AG04450 (cell line): ENCODE results near the gene BOLA2B. TPM values are rescaled to one million over a fixed set of nuclear protein-coding genes. Genes with fewer than 3 reads are reported as not detected.
"Not testable (repeated sequence)": the region's sequence is repeated elsewhere in the genome, so short reads cannot be mapped to it uniquely, and the experiment has no call there.

Source experiments
- CTCF ChIA-PET: fragments of 300-600, 350-600 bp; formaldehyde crosslinking; extraction: SDS; loops from one replicate; lab custom pipeline; 2022; ENCODE audit warnings: antibody characterized with exemption, inconsistent platforms; lab: Charles Lee
- POLR2A ChIA-PET: fragments of 350-600 bp; formaldehyde crosslinking; extraction: SDS; loops from one replicate; lab custom pipeline; 2021; ENCODE audit warnings: antibody characterized with exemption, inconsistent platforms; lab: Yijun Ruan, JAX
- DNase-seq: peaks from one replicate; pipeline ENCODE4 v3.0.0-alpha.2; 2011; ENCODE audit warnings: low read depth, low spot score
- H3K27ac ChIP-seq: one replicate; pipeline ENCODE4 v1.5.1; 2012; ENCODE audit warnings: low read depth, low read length, control low read depth
- H3K27me3 ChIP-seq: one replicate; pipeline ENCODE4 v1.6.0; 2012; ENCODE audit warnings: low read length; ENCODE audit not compliant: control insufficient read depth, insufficient read depth
- H3K4me3 ChIP-seq: 2 replicates; pipeline ENCODE4 v1.5.1; 2011; ENCODE audit warnings: mild to moderate bottlenecking, low read depth, low read length, control low read depth
- H3K9me3 ChIP-seq: 2 replicates; pipeline ENCODE4 v1.5.1; 2012; ENCODE audit warnings: low read length; ENCODE audit not compliant: control insufficient read depth, insufficient read depth
- polyA plus RNA-seq: library from polyadenylated mRNA; depleted of rRNA; stranded (reverse); fragments of >200 nt; gene quantifications from 2 replicates; pipeline ENCODE4 v1.2.3, GENCODE V29; 2011
- TF ChIP-seq, protein P1 (sequence below): IDR thresholded peaks from 2 replicates; pipeline ENCODE4 v1.5.1; 2011; ENCODE audit warnings: low read depth, low read length, control low read depth, inconsistent platforms

The BOLA2B gene
- polyA plus RNA-seq, 1 experiment, result 17.5 TPM

GRCh38 chr16:30193098-30193497 is 368 bp downstream of the BOLA2B start:
- CTCF ChIA-PET, H3K27me3 ChIP-seq, H3K27ac ChIP-seq, DNase-seq, H3K4me3 ChIP-seq, H3K9me3 ChIP-seq, POLR2A ChIA-PET: not testable (repeated sequence)

- H3K27ac ChIP-seq, CTCF ChIA-PET, H3K27me3 ChIP-seq, DNase-seq, H3K4me3 ChIP-seq, H3K9me3 ChIP-seq, POLR2A ChIA-PET: not testable (repeated sequence)
These were observed 2.3 kb downstream of the BOLA2B start for GRCh38 chr16:30191158-30191557.

DNA sequence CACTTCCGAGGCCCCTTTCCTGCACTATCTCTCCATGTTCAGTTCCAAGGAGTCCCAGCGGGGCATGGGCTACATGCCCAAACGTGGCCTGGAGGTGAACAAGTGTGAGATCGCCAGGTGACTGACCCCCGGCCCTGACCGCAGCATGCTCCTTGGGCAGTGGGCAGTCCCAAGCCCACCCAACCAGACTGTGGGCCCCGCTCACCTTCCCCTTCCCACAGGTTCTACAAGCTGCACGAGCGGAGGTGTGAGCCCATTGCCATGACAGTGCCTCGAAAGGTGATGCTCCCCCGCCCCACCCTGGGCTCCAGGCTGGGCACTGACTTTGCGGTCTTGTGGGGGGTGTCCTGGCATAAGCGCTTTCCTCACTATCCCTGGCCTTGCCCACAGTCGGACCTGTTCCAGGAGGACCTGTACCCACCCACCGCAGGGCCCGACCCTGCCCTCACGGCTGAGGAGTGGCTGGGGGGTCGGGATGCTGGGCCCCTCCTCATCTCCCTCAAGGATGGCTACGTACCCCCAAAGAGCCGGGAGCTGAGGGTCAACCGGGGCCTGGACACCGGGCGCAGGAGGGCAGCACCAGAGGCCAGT is 5.4 kb downstream of the BOLA2B start:
- no peak for DNase-seq
- CTCF ChIA-PET, result no interaction called here
- Histone ChIP-seq H3K9me3 (no peaks in the 10 kb centered on the region; the same call in 1 of the 2 replicates), H3K27ac (no peak overlapping the region), H3K27me3 (no peaks in the 10 kb centered on the region), H3K4me3 (no peak overlapping the region)
- TF ChIP-seq, protein P1, sequence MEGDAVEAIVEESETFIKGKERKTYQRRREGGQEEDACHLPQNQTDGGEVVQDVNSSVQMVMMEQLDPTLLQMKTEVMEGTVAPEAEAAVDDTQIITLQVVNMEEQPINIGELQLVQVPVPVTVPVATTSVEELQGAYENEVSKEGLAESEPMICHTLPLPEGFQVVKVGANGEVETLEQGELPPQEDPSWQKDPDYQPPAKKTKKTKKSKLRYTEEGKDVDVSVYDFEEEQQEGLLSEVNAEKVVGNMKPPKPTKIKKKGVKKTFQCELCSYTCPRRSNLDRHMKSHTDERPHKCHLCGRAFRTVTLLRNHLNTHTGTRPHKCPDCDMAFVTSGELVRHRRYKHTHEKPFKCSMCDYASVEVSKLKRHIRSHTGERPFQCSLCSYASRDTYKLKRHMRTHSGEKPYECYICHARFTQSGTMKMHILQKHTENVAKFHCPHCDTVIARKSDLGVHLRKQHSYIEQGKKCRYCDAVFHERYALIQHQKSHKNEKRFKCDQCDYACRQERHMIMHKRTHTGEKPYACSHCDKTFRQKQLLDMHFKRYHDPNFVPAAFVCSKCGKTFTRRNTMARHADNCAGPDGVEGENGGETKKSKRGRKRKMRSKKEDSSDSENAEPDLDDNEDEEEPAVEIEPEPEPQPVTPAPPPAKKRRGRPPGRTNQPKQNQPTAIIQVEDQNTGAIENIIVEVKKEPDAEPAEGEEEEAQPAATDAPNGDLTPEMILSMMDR, result no peak
- POLR2A ChIA-PET, result no interaction called here

GRCh38 chr16:30187556-30187865 is 6.0 kb downstream of the BOLA2B start:
- DNase-seq, result no peak
- no peaks in the 10 kb centered on the region for H3K27me3 ChIP-seq
- TF ChIP-seq, protein P1, result no peak
- ChIA-PET POLR2A (interaction anchor here (0.6 kb wide), 1 partner anchor 15 kb away, joined by 3 read pairs; no protein-coding TSS in a partner anchor), CTCF (no interaction called here)
- no peak overlapping the region for H3K27ac ChIP-seq
- H3K4me3 ChIP-seq, result no peak overlapping the region
- H3K9me3 ChIP-seq, result no peaks in the 10 kb centered on the region; the same call in 1 of the 2 replicates

DNA sequence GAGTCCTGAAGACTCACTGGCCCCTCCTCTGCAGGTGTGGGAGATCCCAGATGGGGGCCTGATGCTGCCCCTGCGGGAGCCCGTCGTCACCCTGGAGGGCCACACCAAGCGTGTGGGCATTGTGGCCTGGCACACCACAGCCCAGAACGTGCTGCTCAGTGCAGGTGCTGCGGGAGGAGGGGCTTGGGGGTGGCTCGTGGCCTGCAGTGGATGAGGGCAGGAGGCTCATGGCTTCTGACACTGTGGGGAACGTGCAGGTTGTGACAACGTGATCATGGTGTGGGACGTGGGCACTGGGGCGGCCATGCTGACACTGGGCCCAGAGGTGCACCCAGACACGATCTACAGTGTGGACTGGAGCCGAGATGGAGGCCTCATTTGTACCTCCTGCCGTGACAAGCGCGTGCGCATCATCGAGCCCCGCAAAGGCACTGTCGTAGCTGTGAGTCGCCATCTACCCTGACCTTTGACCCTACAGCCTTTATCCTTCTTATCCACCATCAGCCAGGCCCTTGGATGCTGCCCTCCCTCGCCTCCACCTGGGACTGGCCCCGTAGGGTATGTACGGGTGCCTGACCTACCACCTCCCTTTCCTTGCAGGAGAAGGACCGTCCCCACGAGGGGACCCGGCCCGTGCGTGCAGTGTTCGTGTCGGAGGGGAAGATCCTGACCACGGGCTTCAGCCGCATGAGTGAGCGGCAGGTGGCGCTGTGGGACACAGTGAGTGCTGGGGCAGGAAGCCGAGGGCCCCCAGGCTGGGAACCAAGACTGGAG is 6.5 kb downstream of the BOLA2B start:
- H3K4me3 ChIP-seq, result no peak overlapping the region
- DNase-seq, result no peak
- H3K9me3 ChIP-seq, result no peaks in the 10 kb centered on the region; the same call in 1 of the 2 replicates
- CTCF ChIA-PET, result no interaction called here
- H3K27me3 ChIP-seq, result no peaks in the 10 kb centered on the region
- H3K27ac ChIP-seq, result no peak overlapping the region
- TF ChIP-seq, protein P1, result peak; percentile 40
- POLR2A ChIA-PET, result interaction anchor here (0.6 kb wide), 1 partner anchor 14 kb away, joined by 3 read pairs; no protein-coding TSS in a partner anchor

DNA sequence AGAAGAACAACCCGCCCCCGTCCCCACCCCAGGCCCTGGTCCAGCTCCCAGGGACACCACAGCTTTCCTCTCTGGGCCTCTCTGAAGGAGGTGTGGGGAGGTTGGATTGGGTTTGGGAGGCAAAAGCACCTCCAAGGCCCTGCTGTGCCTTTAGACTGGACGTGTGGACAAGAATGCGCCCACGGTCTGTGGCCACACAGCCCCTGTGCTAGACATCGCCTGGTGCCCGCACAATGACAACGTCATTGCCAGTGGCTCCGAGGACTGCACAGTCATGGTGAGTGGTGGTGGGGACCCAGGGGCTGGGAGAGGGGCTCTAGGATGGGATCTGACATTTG is 7.1 kb downstream of the BOLA2B start:
- CTCF ChIA-PET, result no interaction called here
- POLR2A ChIA-PET, result no interaction called here
- TF ChIP-seq, protein P1, result no peak
- Histone ChIP-seq H3K4me3 (no peak overlapping the region), H3K27ac (no peak overlapping the region), H3K9me3 (no peaks in the 10 kb centered on the region; the same call in 1 of the 2 replicates), H3K27me3 (no peaks in the 10 kb centered on the region)
- no peak for DNase-seq
